COLO829 (cell line): Measurements from ENCODE around the gene PTTG1IP.
A peak's percentile ranks its signal among the peaks of the same experiment; 100 is the strongest.
"Not testable (repeated sequence)": the region's sequence is repeated elsewhere in the genome, so short reads cannot be mapped to it uniquely, and the experiment has no call there.

Experiments
- DNase-seq: peaks from one replicate; pipeline ENCODE4 v3.0.0; 2012; ENCODE audit warnings: low spot score

The PTTG1IP gene

DNA sequence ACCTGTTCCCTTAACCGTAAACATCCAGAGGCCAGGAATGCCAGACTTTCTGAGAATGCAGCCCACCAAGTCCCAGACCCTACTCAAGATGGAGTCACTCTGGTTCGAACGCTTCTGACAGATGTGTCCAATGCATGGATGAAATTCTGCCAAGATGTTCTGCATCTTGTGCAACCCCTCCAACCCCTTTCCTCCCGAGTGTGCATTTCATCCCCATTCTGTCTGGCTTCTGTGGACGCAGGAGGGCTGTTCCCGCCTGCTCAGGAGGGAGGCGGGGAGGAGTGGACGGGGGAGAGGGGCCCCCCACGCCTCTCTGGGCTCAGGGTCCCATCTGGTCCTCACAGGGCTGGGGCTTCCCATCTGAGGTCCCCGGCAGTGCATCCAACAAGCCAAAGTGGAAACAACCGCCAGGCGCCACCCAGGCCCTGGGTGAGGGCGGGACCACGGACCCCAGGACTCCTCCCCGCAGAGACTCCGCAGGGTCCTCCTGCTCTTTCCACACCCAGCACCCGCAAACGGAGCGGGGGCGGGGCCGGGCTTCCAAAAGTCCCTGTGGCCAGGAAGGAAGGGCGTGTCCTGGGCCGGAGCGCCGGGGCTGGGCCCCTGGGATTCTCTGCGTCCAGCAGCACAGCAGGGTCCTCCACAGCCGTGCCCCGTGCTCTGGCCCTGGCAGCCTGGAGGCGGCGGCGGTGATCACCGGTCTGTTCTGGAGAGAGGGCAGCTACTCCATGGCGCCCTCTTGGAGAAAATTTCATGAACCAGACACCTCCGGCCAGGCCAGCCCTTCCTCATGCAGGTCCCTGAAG lies 27.9 kb downstream of the PTTG1IP start:
- peak; percentile 19 for DNase-seq

DNA sequence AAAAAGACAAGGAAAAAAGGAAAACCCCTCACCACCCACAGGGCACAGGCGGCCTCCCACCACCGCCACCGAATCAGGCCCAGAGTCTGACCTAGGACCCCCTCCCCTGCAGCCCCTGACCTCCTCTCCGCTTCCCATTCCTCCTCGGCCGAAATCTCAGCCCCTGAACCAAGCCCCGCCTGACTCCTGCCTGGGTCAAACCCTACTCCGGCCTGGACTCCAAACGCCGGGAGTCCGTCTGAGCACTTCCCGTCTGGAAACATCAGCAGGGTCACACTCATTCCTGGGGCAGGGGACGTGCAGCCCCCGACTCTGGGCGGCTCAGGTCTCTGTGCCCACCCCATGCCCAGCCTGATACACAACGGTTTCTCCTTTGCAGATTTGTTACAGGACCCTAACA lies 29.2 kb downstream of the PTTG1IP start:
- DNase-seq, result no peak

DNA sequence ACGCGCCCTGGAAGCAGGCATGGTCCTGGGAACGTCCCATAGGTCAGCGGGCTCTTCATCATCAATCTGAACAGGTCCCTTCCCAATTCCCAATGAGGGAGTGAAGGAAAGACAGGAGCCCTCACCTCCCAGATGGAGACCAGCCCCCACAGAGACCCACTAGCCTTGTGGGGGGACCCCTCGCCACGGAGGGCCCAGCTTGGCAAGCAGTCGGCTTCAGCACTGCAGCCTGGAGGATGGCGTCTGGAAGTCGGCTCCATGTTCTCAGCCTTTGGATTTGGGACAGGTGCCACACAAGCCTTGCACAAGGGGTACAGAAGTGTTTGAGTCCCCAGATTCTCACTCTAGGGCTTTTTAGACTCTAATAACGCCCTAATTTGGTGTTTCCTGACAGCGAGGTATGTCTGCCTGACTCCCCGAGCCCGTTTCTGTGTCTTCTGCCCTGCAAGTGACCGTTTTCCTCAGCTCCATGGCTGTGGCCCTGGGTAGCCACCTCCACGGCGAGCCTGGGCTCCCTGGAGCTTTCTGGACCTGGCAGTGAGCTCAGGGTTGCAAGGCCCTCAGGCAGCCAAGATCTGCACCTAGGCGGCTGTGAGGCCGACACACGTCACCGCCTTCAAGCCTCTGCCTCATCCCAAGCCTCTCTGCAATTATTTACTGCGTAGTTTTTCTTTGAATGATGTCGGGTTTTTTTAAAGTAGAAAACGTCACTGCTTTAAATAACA lies 30.6 kb downstream of the PTTG1IP start:
- no peak for DNase-seq

DNA sequence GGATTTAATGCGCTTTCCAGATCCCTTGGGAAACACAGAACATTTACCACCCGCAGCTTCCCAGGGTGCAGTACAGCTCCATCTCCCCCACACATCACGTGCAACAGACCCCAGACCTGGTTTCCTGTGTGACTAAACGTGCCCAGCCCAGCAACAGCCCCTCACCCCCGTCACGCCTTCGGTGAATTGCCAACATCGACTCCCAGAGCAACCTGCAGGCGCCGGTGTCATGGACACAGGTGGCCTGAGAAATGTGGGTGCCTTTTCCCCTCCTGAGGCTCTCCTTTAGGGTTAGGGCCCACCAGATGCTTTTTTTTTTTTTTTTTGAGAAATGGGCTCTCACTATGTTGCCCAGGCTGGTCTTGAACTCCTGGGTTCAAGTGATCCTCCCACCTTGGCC lies 31.4 kb downstream of the PTTG1IP start:
- no peak for DNase-seq

DNA sequence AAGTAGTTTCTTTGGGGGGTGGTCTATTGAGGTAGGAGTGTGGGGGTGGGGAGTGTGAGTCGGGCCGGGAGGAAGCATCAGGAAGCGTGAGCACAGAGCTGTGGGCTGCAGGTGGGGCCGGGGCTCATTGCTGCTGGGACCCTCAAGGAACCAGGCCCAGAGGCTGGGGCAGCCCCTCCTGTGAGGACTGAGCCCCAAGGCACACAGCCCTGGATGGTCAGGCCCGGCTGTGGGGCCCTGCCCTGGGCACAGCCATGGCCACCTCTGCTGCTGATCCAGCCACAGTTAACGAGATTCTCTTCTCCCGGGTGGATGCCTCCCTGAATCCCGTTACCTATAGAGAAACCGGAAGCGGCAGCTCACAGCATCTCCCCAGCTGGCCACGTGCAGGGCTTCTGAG lies 32.7 kb downstream of the PTTG1IP start:
- DNase-seq, result no peak

DNA sequence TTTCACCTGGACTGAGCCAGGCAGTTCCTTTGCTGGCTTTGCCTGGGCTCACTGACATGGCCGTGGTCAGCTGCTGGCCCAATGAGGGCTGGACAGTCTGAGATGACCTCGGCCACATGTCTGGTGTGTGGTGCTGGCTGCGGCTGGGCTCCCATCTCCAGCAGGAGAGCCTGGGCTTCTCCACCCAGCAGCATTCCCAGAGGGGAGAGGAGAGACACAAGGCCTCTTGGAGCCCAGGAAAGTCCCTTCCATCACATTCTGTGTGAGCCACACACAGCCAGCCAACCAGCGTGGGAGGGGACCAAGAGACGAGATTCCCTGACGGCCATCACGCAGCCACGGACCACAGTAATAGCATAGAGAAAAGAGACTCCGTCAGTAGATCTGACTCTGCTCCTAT lies 34.5 kb downstream of the PTTG1IP start:
- no peak for DNase-seq

DNA sequence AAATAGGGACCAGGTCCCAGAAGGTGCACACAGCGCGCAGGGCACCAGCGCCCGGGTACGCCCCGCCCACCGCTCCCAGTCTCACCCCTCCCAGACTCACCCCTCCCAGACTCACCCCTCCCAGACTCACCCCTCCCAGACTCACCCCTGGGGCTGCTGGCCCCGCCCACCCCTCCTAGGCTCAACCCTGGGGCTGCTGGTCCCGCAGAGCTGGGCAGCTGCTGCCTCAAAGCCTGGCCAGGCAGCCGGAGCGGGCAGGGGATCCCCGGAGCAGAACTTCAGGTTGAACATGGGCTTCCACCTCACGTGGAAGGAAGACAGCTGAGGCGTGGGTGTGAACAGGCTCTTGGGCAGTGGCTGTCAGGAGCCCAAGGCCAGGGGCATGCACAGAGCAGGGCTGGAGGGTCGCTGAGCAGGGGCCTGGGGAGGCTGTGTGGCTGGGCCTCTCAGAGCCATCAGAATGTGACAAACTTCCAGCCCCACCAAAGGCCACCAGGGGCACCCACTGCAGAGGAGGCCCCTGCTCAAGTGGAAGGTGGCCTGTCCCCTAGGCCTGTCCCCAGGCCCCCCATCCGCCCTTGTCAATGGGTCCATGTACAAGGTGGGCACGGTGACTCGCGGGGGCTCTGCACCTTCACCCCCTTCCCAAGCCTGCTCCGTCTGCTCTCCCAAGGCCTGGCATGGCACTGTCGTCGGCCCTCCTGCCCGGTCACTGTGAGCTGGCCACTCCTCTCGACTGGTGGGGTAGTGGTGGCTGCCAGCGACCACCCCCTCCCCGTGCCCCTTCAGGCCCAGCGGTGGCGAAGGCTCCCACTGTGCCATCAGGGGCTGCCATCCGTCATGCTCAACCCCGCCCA lies 35.2 kb downstream of the PTTG1IP start:
- no peak for DNase-seq

DNA sequence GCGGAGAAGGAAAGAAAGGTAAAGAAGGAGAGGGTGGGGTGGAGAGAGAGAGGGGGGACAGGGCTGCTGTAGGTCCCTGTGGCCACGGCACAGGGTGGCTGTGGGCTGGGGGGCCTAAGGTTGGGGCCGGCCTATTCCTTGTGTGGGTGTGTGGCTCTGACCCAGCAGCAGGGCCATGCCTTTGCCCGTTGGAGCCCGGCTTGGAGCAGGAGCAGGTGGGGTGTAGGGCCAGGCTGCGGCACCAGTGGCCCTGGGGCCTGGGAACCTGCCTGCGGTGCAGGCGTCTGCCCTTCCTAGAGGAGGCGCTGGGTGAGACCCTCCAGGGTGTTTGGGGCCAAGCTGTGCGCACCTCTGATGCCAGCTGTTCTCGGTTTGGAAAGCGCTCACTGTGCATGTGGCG lies 36.0 kb downstream of the PTTG1IP start:
- no peak for DNase-seq

DNA sequence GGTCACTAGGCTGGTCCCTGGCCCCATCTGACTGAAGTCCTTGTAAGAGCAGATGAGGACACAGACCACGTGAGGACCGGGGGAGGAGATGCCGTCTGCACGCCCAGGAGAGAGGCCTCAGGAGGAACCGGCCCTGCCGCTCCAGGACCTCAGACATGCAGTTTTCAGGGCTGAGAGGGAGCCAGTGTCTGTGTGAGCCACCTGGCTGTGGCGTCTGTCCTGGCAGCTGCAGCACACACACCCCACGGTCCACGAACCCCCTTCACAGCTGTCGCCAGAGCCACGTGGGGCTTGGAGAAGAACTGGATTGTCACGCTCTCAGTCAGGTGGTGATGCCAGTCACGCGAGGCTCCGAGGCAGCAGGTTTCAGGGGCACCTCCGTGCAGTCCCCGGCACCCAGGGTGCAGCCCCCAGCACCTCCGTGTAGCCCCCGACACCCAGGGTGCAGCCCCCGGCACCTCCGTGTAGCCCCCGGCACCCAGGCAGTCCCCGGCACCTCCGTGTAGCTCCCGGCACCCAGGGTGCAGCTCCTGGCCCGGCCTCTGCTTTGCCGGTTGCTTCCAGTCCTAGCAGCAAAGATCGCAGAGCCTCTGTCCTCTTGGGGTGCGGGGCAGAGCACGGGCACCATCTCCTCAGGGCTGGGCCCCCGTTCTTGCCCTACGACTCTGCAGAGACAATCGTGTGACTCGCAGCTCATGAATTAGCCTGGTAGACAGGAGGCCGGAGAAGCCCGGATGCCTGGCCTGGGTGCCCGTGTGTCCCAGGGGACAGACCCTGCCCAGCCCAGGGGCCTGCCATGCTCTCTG lies 36.6 kb downstream of the PTTG1IP start:
- peak; percentile 20 for DNase-seq

DNA sequence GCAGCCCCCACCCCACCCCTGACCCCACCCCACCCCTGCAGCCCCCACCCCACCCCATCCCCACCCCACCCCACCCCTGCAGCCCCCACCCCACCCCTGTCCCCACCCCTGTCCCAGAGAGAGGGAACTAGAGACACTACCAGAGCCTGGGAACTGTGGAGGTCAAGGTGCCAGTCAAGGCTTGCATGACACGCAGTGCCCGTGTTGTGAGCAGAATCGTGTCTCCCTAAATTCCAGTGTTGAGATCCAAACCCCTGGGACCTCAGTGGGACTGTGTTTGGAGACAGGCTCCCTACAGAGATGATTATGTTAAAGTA lies 37.2 kb downstream of the PTTG1IP start:
- DNase-seq, result no peak

DNA sequence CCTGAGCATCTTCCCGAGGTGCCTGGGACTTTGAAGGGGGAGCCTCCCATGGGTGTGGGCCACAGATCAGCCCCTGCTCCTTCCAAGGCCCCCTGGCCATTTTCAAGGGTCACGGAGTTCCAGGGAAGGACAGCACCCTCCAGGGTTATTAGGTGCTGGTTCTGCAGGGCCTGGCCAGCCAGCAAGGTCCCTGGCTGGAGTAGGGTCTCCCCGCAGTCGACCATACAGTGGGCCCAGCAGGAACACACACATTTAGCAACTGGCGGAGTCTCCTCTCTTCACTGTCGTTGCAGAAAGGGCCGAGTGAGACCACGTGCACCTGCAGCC lies 37.9 kb downstream of the PTTG1IP start:
- DNase-seq, result no peak

DNA sequence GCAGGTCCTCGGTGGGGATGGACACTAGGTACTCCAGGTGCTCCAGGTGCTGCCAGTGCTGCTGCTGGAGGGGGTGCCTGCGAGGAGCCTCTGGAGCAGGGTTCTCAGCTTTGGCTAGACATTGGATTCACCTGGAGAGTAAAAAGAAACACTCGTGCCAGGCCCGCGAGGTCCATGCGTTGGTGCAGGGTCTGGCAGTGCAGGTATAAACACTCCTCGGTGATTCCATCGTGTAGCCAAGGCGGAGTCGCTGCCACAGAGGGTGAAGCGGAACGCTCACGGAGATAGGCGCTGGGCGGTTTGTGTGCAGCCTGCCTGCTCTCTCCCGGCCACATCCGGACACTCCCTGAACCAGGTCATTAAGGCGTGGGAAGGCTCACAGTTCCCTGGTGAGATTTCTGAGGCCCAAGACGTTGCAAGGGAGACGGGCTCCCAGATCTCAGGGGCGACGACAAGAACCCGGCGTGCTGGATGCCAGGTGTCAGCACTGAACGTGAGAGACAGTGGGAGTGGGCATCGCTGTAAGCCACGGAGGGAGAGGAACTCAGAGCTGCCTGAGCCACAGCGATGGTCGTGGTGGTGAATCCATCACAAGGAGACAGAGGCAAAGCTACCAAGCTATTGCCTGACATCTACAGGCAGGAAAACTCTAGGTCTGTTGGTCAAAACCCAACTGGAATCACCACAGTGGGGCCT lies 38.4 kb downstream of the PTTG1IP start:
- no peak for DNase-seq

DNA sequence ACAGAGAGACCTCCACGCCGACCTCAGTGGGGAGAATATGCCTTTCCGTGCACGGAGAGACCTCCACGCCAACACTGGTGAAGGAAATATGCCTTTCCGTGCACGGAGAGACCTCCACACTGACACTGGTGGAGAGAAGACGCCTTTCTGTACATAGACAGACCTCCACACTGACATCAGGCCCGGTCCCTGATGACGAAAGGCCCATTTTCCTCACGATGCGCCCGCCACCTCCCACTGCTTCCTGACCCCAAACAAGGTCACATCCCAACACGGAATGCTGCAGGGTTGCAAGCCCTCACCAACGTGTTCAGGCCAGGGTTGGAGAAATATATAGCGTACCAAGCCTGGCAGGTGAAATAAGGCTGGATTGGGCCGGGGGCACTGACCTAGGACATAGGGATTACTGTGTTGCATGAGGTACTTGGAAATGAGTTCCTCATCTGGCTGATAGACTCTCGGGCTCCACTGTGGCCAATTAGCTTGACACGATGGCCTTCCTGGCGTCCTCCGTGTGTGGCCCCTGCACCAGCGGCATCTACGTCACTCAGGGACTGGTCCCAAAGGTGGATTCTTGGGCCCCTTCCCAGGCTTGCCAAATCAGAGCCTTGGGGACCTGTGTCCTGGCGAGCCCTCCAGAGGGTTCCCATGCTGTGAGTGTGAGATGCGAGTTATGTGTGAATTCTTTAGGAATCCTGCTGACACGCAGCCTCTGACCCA lies 39.1 kb downstream of the PTTG1IP start:
- no peak for DNase-seq

DNA sequence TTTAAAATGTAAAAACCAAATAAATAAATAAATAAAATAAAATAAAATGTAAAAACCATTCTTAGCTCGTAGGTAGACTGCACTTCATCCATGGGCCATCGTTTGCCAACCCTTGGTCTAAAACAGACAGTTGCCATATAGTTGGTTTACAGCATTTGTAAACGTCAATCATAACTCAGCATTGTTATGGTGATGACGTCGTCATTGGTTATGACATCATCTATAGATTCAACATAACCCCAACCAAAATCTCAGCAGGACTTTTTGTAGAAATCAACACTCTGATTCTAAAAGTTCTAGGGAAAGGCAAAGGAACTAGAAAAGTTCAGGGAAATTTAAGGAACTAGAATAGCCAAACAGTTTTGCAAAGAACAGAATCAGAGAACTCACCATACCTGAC lies 39.8 kb downstream of the PTTG1IP start:
- no peak for DNase-seq

DNA sequence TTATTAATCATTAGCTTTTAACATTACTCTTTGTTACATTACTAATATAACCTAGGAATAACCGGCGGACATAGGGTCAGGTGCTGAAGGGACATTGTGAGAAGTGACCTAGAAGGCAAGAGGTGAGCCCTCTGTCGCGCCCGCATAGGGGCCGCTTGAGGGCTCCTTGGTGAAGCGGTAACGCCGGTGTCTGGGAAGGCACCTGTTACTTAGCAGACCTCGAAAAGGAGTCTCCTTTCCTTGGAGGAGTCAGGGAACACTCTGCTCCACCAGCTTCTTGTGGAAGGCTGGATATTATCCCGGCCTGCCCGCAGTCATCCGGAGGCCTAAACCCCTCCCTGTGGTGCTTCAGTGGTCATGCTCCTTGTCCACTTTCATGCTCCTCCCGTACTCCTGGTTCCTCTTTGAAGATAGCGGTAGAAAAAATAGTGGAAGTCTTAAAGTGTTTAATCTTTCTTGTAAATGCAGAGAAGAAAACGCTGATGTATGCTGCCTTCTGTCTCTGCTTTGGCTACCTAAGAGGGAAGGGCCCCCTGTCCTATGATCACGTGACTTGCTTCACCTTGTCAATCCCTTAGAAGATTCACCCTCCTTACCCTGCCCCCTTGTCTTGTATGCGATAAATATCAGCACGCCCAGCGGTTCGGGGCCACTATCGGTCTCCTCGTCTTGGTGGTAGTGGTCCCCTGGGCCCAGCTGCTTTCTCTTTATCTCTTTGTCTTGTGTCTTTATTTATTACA lies 40.8 kb downstream of the PTTG1IP start:
- not testable (repeated sequence) for DNase-seq

DNA sequence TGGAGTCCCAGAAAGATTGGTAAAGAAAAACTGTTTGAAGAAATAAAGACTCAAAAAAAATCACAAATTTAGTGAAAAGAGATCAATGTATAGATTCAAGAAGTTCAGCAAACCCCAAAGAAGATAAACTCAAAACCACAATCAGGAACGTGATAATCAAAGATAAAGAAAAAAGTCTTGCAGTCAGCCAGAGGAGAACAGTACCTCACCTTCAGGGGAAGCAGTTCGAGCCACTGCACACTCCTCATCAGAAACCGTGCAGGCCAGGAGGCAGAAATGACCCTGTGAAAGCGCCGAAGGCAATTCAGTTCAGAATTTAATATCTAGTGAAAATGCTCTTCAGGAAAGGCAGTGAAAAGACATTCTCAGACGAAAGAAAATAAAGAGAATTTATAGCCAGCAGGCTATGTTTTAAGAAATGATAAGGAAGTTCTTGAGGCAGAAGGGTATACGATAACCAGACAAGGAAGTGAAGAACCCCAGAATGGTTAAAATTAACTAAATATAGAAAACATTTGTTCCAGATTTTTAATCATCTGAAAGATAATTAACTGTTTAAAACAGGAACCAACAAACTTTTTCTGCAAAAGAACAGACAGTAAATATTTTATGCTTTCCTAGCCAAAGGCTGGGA lies 42.1 kb downstream of the PTTG1IP start:
- DNase-seq, result no peak

DNA sequence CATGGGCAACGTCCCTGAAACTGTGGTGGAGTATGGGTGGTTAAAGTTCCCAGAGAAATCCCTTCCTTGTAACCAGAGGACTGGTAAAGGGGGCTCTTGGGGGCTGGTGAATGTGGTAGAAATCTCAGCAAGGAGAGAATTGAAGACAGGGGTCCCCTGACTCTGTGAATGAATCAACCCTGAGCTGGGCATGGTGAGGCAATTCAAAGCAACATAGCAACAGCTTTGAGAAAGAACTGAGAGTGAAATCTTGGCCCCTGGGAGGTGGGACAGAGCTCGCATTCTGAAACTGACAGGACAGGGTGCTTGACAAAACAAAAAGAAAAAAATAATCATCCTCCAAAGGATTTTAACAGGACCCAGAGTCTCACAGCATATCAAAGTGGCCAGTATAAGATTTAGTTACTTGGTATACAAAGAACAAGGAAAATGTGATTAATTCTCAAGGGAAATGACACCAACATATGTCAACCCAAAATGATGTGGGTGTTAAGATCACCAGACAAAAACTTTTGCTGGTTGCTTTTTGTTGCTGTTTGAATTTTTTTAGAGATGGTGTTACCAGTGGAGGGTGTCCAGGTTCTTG lies 43.9 kb downstream of the PTTG1IP start:
- DNase-seq, result no peak

DNA sequence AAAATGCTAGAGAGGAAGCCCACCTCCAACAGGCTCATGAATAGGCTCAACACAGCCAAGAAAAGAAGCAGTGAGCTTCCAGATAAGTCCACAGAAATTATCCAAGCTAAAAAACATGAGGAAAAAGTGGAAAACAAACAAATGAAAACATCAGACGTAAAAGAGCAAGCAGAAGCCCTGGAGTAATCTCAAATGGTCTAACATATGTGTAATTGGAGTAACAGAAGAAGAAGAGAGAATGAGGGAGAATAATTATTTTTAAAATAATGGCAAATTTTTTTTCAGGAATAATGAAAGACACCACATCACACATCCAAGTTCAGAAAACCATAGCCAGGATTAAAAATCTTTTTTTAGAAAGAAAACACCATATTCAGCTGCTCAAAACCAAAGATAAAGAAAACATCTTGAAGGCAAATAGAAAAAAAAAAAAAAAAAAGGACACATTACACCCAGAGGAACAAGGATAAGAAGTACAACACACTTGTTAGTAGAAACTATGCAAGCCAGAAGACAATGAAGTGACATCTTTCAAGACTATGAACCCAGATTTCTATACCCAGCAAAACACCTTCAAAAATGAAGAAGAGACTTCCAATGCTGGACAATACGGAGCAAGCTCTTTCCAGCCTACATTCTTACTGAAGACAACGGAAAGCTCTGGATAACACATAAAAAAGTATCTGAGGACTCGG lies 45.0 kb downstream of the PTTG1IP start:
- DNase-seq, result no peak

DNA sequence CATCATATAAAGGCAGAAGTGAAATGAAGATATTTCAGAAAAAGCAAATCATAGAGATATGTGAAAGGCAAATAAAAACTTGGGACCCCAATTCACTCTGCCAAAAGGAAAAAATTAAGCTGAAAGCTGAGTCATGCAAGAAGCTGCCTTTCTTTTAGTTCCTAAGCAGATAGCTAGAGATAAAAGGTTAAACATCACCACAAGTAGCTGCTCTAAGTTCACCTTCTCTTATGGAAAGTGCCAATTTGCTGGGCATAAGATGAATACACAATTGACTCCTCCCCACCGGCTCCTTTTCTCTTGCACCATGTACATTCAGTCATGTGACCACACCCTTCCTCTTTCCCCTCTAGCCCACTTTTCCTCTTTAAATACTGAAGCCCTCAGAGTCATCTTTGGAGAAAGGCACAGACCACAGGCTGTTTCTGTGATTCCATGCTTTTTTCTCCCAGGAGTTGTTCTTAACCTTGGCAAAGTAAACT lies 50.3 kb downstream of the PTTG1IP start:
- no peak for DNase-seq
